HepG2 (cell line): Measurements from ENCODE around the gene NLRP13. TPM values are rescaled to one million over a fixed set of nuclear protein-coding genes. Genes with fewer than 3 reads are reported as not detected.

Experiments used
- ATAC-seq: fragments of 200-7000 bp; cut with Tn5 transposase; 3 replicates; pipeline ENCODE4 v1.9.1; 2020; ENCODE audit warnings: mild to moderate bottlenecking, moderate library complexity
- BruUV-seq: library from RNA; stranded (reverse); fragments of 400-500 nt; replicated peaks from 2 replicates; lab custom pipeline; 2021; lab: Mats Ljungman, UMichigan
- CTCF ChIA-PET: fragments of 300-600 bp; formaldehyde crosslinking; extraction: SDS; loops from one replicate; lab custom pipeline; 2021; ENCODE audit warnings: low total read pairs, inconsistent platforms, low intra/inter-chr PET ratio; lab: Yijun Ruan, JAX
- POLR2A ChIA-PET: fragments of 350-600 bp; sonication (Branson Sonifier 250); formaldehyde crosslinking; loops from one replicate; lab custom pipeline; 2020; ENCODE audit warnings: antibody characterized with exemption, inconsistent platforms; lab: Yijun Ruan, JAX
- DNase-seq: peaks from one replicate; pipeline ENCODE4 v3.0.0-alpha.2; 2015; ENCODE audit warnings: low spot score
- FAIRE-seq: peaks from 3 replicates; lab custom pipeline; 2011; peaks lifted over from hg19 to GRCh38; lab: Jason Lieb, UNC
- H2AFZ ChIP-seq: one replicate; pipeline ENCODE4 v1.6.1; 2011; ENCODE audit warnings: low read length, inconsistent platforms
- H3K27ac ChIP-seq: fragments of 300-600 bp; 3 replicates; pipeline ENCODE4 v1.8.0; 2011; ENCODE audit warnings: mixed run types, mild to moderate bottlenecking, mixed read lengths, low read length, inconsistent platforms; ENCODE audit not compliant: insufficient read depth; ENCODE audit errors: extremely low read length
- H3K27me3 ChIP-seq, 2 experiments: fragments of 200-600 bp in 1 of 2; 2 replicates in 1 of 2; 3 replicates in 1 of 2; pipeline versions ENCODE4 v1.6.0 to v1.8.0; 2011; ENCODE audit warnings: low read length in 2 of 2, mild to moderate bottlenecking in 2 of 2, moderate library complexity in 2 of 2, inconsistent platforms in 1 of 2; ENCODE audit not compliant: insufficient read depth in 2 of 2, control insufficient read depth in 1 of 2
- H3K36me3 ChIP-seq, 2 experiments: fragments of 200-600 bp in 1 of 2; replicated peaks in 1 of 2; 2 replicates in 1 of 2; 3 replicates in 1 of 2; pipeline versions ENCODE4 v1.5.1 to v1.8.0; 2011; ENCODE audit warnings: low read length in 2 of 2, inconsistent platforms in 1 of 2; ENCODE audit not compliant: insufficient read depth in 2 of 2, control insufficient read depth in 1 of 2
- H3K4me1 ChIP-seq: 2 replicates; pipeline ENCODE4 v1.5.1; 2012; ENCODE audit warnings: low read length, inconsistent platforms; ENCODE audit not compliant: insufficient read depth
- H3K4me2 ChIP-seq: 2 replicates; pipeline ENCODE4 v1.6.0; 2011; ENCODE audit warnings: low read depth, low read length, inconsistent platforms
- H3K4me3 ChIP-seq, 3 experiments: fragments of 200-600 bp in 1 of 3; sonication (generic), shearing (Covaris generic) in 1 of 3; replicated peaks in 1 of 3; 2 replicates each; pipeline ENCODE4 v1.5.1; 2011 to 2016; ENCODE audit warnings: low read length in 3 of 3, inconsistent platforms in 2 of 3, low read depth in 2 of 3, mild to moderate bottlenecking in 2 of 3, control low read depth in 1 of 3, mixed read lengths in 1 of 3; ENCODE audit not compliant: insufficient read depth in 1 of 3
- H3K79me2 ChIP-seq: one replicate; pipeline ENCODE4 v1.6.1; 2011; ENCODE audit warnings: low read length, inconsistent platforms; ENCODE audit not compliant: insufficient read depth
- H3K9ac ChIP-seq: 2 replicates; pipeline ENCODE4 v1.6.0; 2011; ENCODE audit warnings: mild to moderate bottlenecking, low read depth, low read length, inconsistent platforms; ENCODE audit not compliant: insufficient read depth
- H3K9me3 ChIP-seq: 2 replicates; pipeline ENCODE4 v1.5.1; 2012; ENCODE audit warnings: mild to moderate bottlenecking, low read length
- H4K20me1 ChIP-seq: 2 replicates; pipeline ENCODE4 v1.6.0; 2011; ENCODE audit warnings: inconsistent platforms, mild to moderate bottlenecking, low read length, moderate library complexity; ENCODE audit not compliant: insufficient read depth
- AHDC1 ChIP-seq: sonication (generic); formaldehyde crosslinking; IDR thresholded peaks from 2 replicates; pipeline ENCODE4 v1.5.1; 2020; ENCODE audit warnings: mild to moderate bottlenecking, missing genetic modification reagents, borderline replicate concordance
- ARHGAP35 ChIP-seq: sonication (generic); formaldehyde crosslinking; IDR thresholded peaks from 2 replicates; pipeline ENCODE4 v1.9.0; 2022; ENCODE audit warnings: mild to moderate bottlenecking, inconsistent platforms, moderate library complexity, missing genetic modification reagents, borderline replicate concordance
- FOXJ3 ChIP-seq: sonication (generic); formaldehyde crosslinking; IDR thresholded peaks from 2 replicates; pipeline ENCODE4 v1.4.0; 2020; ENCODE audit warnings: missing genetic modification reagents, mild to moderate bottlenecking, borderline replicate concordance
- HNF1B ChIP-seq: sonication (generic); formaldehyde crosslinking; IDR thresholded peaks from 2 replicates; pipeline ENCODE4 v1.5.1; 2020; ENCODE audit warnings: mild to moderate bottlenecking, moderate library complexity, missing genetic modification reagents
- MAFK ChIP-seq, 2 experiments: IDR thresholded peaks in 1 of 2; conservative IDR thresholded peaks in 1 of 2; 2 replicates each; pipeline ENCODE4 v1.6.1; 2011; ENCODE audit warnings: improper control_type of control experiment in 2 of 2, low read length in 2 of 2
- SRF ChIP-seq: IDR thresholded peaks from 2 replicates; pipeline ENCODE4 v1.6.1; 2011; ENCODE audit warnings: mild to moderate bottlenecking, low read depth, low read length, moderate library complexity
- TBX3 ChIP-seq: fragments of 450-650 bp; IDR thresholded peaks from 2 replicates; pipeline ENCODE4 v1.6.1; 2017; ENCODE audit warnings: antibody characterized with exemption, mild to moderate bottlenecking, inconsistent platforms, borderline replicate concordance
- ZNF234 ChIP-seq: sonication (generic); formaldehyde crosslinking; conservative IDR thresholded peaks from 2 replicates; pipeline ENCODE4 v1.5.1; 2020; ENCODE audit warnings: mild to moderate bottlenecking, missing genetic modification reagents
- WGBS: methylation state at CpG from one replicate; pipeline ENCODE4 v1.1.6; 2017; ENCODE audit warnings: low lambda C conversion rate; 5-methylcytosine and 5-hydroxymethylcytosine counted together
- in situ Hi-C: cut with HindIII; loops from 2 replicates; pipeline ENCODE4 v1.10.0; 2017; ENCODE audit warnings: low pct_unique_long_range_greater_than_20kb; ENCODE audit not compliant: extremely low pct_ligation_motif_present
- intact Hi-C: fragments of 100-400 bp; cut with micrococcal nuclease; formaldehyde crosslinking; loops from one replicate; pipeline ENCODE4 v1.10.0; 2022; ENCODE audit not compliant: unreplicated experiment
- polyA plus RNA-seq, 8 experiments: library from polyadenylated mRNA; depleted of rRNA in 3 of 8; stranded (reverse) in 7 of 8; unstranded in 1 of 8; fragments of >200 nt; fragmentation: Illumina TruSeq in 4 of 8; extraction: Trizol in 4 of 8; gene quantifications; 2 replicates each; pipeline versions ENCODE4 v1.2.1 to v1.2.3, GENCODE V29; 2011 to 2016; ENCODE audit warnings: low read depth in 4 of 8, missing spikeins in 1 of 8, mixed read lengths in 1 of 8; ENCODE audit not compliant: insufficient read depth in 1 of 8
- total RNA-seq, 5 experiments: library from RNA; depleted of rRNA; stranded (reverse); fragments of >200 nt; fragmentation: Illumina TruSeq; extraction: Trizol; gene quantifications; 2 replicates each; pipeline ENCODE4 v1.2.3, GENCODE V29; 2016; ENCODE audit warnings: low read depth in 1 of 5

The NLRP13 gene
- total and polyA plus RNA-seq, 2 of the 13 experiments (the other 11 are each of a cell fraction or from before 2014, with no cell fraction given): not detected

- DNase-seq: no peak
Observed at GRCh38 chr19:55857974-55858373, 74.2 kb downstream of the NLRP13 start.

GRCh38 chr19:55857149-55857548, 75.0 kb downstream of the NLRP13 start:
- intact Hi-C loops (no loop called here), in situ Hi-C loops (no loop called here)
- Histone ChIP-seq H3K4me3 (no peak overlapping the region), H3K79me2 (no peaks in the 10 kb centered on the region), H3K9ac (no peak overlapping the region), H3K27ac (no peak overlapping the region), H3K36me3 (no peaks in the 10 kb centered on the region), H3K4me1 (no peaks in the 10 kb centered on the region), H4K20me1 (no peaks in the 10 kb centered on the region), H3K4me2 (no peak overlapping the region), H2AFZ (no peak overlapping the region), H3K27me3 (peaks cover 3 to 29% of the 10 kb centered on the region in 2 experiments; a peak in 4 of 5 replicates), H3K9me3 (no peaks in the 10 kb centered on the region)
- ChIA-PET POLR2A (no interaction called here), CTCF (no interaction called here)
- FAIRE-seq (no peak), DNase-seq (no peak), ATAC-seq (no peak)
- no TSS peak for BruUV-seq
- WGBS: 49% methylated on average over 4 of the region's 4 CpGs
- TF ChIP-seq MAFK (conservative IDR thresholded peaks at IDR 0.05 in 1 of 2, IDR thresholded peaks at IDR 0.05 in 1 of 2; ENCODE audit: low read length in 2 of 2): no peak
- no peak for TF ChIP-seq SRF
- TF ChIP-seq ARHGAP35 (CRISPR knock-in tag): no peak
- TF ChIP-seq TBX3: no peak
- TF ChIP-seq AHDC1: no peak
- TF ChIP-seq FOXJ3 (CRISPR knock-in tag): no peak
- TF ChIP-seq ZNF234 (CRISPR knock-in tag): no peak

More at GRCh38 chr19:55857974-55858373, 74.2 kb downstream of the NLRP13 start:
- H3K36me3 ChIP-seq: no peaks in the 10 kb centered on the region
- H3K4me1 ChIP-seq: no peaks in the 10 kb centered on the region
- no peaks in the 10 kb centered on the region for H4K20me1 ChIP-seq
- POLR2A ChIA-PET: no interaction called here
- ATAC-seq: no peak
- no peak overlapping the region for H3K9ac ChIP-seq
- H3K4me3 ChIP-seq: no peak overlapping the region
- 49% methylated on average over 17 of the region's 23 CpGs for WGBS
- H2AFZ ChIP-seq: no peak overlapping the region
- FAIRE-seq: no peak
- no peak overlapping the region for H3K27ac ChIP-seq
- no peak for TF ChIP-seq HNF1B (CRISPR knock-in tag)
- intact Hi-C loops (no loop called here), in situ Hi-C loops (no loop called here)
- no TSS peak for BruUV-seq
- no peaks in the 10 kb centered on the region for H3K9me3 ChIP-seq
- no peak overlapping the region for H3K4me2 ChIP-seq
- H3K27me3 ChIP-seq: peaks cover 3 to 29% of the 10 kb centered on the region in 2 experiments; a peak in 4 of 5 replicates
- no peaks in the 10 kb centered on the region for H3K79me2 ChIP-seq
- CTCF ChIA-PET: no interaction called here
